Stromal cell of bone marrow (primary cell): ENCODE measurements around the gene KRT20.
"Not testable (repeated sequence)": the region's sequence is repeated elsewhere in the genome, so short reads cannot be mapped to it uniquely, and the experiment has no call there.

ENCODE experiments used
- DNase-seq: peaks from one replicate; pipeline ENCODE4 v3.0.0-alpha.2; 2012; ENCODE audit warnings: low read depth

KRT20 gene, protein sequence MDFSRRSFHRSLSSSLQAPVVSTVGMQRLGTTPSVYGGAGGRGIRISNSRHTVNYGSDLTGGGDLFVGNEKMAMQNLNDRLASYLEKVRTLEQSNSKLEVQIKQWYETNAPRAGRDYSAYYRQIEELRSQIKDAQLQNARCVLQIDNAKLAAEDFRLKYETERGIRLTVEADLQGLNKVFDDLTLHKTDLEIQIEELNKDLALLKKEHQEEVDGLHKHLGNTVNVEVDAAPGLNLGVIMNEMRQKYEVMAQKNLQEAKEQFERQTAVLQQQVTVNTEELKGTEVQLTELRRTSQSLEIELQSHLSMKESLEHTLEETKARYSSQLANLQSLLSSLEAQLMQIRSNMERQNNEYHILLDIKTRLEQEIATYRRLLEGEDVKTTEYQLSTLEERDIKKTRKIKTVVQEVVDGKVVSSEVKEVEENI

DNA sequence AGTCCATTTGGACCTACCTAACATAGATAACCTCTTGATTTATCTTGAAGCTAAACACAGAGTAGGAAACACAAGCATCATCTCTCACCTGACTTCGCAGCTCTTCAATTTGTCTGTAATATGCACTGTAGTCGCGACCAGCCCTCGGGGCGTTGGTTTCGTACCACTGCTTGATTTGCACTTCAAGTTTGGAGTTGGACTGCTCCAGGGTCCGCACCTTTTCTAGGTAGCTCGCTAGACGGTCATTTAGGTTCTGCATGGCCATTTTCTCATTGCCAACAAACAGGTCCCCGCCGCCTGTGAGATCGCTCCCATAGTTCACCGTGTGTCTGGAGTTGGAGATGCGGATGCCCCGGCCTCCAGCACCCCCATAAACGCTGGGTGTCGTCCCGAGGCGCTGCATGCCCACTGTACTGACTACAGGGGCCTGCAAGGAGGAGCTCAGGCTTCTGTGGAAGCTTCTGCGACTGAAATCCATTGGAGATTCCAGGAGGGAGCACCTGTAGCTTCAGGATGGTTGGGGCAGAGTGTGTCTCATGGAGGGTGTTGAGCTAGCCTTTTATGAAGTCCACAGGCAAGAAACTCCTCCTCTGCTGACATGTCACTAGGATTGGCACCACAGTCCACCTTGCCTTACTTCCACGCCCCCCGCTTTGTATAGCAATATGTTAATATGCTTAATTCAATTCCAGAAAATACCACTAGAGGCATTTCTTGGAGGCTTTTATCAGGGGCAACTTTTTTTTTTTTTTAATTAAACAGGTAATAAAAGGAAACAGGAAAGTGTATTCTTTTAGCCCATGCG is at the start of gene KRT20:
Gene KRT20, minus strand, starts transcription at position 535 of the 805 bp plus-strand sequence. Its CDS starts 57 bp downstream, at position 478.
- DNase-seq = no peak

DNA sequence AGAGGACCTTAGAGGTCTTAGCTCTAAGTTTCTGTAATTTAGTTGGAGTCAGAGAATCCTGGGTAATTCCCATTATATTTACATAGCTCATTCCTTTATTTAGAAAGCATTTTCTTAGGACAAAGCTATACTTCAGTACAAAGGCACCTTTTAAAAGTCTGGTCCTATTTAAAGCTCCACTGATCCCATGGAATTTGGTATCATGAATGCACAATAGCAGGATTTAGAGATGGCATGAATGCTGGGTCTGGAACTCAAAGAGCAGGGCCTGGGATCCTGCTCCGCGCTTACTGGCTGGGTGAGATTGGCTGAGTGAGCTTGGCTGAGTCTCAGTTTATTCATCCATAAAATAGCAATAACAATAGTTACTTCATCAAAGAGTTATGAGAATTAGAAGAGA is 47.6 kb upstream of the KRT20 start:
- DNase-seq = no peak

DNA sequence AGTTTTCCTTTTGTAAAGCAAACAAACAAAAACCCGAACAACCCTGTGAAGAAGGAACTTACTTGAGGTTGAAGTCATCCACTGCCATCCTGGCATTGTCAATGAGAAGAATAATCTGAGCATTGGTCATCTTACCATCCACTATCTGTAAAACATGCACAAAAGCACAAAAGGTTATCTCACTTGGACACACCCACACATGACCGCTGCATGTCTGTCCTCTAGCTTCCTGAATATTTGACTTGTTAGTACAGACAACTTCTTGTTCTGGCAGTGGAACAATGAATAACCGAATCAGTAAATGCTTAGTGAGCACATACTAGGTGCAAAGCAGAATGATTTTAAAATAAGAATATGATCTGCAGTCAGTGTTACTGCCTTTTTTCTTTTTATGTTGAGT is 46.3 kb upstream of the KRT20 start:
- no peak for DNase-seq

DNA sequence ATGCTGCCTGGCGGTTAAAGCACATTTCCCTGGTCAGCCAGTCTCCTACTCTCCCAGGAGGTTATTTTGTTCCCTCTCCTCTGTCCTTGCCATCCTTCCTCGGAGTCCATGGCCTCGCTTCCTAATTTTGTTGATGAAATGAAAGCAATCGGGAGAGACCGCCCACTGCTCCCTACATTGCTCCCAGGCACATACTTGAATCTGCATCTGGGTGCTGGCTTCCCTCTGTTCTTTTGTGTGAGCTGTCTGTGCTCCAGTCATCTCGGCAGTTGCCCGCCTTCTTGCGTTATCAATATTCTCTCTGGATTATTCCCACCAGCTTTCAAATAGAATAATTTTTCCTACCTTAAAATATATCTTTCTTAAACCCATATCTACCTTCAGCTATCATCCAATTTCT is 41.3 kb upstream of the KRT20 start:
- no peak for DNase-seq

DNA sequence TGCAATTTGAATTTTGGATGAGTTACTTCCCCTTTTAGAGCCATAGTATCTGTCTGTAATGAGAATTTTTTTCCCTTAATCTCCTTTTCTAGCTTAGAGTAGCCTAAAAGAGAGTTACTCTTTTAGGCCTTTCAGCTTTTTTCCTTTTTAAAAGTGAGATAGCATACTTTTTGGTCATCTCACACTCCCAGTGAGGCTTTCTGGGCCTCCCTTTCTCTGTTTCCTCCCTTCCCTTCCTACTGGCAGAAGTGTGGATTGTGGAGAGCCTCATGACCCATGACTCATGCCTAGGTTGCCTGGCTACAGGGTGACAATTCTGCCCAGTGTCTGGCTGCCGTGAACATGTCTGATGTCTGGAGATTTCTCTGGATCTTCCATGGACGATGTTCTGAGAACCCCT is 37.2 kb upstream of the KRT20 start:
- DNase-seq = peak; percentile 92

DNA sequence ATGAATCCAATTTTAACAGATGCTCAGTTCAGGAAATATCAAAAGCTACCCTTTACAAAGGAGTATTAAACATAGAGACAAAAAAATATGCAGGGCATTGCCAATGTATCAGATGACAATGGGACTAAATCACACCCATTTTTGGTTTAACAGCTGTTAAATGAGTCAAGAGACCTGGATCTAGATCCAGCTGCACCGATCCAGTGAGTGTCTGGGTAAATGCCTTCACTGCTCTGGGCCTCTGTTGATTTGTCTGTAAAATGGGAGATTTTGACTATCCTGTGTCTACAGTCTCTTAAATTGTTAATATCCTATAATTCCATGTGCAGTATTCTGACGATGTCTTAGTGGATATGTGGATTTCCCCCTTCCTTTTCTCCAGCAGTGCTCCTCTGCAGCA is 36.0 kb upstream of the KRT20 start:
- DNase-seq = no peak

DNA sequence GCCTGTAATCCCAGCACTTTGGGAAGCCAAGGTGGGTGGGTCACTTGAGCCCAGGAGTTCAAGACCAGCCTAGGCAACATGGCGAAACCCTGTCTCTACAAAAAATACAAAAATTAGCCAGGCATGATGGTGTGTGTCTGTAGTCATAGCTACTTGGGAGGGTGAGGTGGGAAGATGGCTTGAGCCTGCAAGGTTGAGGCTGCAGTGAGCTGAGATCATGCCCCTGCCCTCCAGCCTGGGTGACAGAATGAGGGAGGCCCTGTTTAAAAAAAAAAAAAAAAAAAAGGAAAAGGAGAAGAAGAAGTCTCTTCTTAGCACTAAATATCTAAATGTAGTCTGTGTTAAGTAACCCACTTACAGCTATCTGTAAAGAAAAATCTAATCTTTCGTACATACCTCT is 32.1 kb upstream of the KRT20 start:
- DNase-seq = not testable (repeated sequence)

DNA sequence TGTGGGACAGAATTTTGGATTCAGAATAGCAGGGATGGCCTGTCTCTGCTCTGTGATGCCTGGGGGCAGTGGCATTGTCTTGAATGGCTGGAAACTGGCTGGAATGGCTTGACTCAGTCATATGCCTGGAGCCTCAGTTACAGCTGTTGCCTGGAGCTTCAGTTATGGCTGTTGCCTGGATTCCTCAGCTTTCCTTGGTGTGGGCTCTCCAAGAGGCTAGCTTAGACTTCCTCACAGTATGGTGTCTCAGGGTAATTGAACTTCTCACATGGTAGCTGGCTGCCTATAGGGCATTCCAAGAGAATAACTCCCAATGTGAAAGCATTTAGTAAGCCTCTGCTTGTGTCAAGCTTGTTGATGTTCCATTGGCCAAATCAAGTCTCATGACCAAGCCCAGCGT is 31.3 kb upstream of the KRT20 start:
- DNase-seq = no peak

DNA sequence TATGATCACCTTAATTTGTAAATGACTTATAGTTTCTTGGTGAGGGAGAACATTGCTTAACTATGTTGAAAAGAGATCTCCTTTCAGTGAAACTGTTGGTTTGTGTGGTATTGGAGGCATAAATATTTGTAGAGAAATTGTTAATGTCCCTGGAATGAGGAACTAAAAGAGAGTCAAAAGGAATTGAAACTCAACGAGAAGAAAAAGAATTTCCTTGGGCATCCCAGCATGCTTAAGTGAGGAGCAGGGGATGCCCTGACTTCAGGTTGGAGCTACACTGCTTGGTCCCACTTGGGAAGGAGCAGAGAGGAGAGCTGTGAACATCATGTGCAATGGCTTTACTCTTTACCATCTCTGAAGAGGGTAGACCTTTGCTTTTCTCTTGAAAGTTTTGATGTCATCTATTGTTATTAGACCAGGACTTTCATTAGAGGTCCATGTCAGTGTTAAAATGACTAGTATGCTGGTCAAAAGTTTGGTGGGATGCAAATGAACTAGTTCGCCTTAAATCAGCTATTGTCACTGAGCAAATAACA is 30.7 kb upstream of the KRT20 start:
- no peak for DNase-seq

DNA sequence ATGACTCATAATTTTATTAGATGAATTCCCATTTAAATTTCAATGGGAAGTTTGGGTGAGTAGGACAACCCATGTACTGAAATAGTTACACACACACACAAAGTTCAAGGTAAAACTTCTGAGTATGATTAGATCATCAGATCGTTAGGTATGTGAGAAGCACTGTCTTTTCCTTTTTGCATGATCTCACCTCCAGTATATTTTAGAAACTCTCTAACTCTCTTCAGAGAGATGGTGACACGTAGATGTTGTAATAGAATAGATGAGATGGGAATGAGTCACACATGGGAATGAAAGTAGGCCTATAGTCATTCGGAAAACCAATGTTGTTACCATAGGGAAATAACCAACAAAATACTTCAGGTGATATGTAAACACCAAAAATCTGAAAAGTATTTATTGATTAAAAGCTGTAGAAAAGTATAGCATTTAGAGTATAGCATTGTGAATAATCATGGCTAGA is 30.2 kb upstream of the KRT20 start:
- DNase-seq = peak; percentile 84

DNA sequence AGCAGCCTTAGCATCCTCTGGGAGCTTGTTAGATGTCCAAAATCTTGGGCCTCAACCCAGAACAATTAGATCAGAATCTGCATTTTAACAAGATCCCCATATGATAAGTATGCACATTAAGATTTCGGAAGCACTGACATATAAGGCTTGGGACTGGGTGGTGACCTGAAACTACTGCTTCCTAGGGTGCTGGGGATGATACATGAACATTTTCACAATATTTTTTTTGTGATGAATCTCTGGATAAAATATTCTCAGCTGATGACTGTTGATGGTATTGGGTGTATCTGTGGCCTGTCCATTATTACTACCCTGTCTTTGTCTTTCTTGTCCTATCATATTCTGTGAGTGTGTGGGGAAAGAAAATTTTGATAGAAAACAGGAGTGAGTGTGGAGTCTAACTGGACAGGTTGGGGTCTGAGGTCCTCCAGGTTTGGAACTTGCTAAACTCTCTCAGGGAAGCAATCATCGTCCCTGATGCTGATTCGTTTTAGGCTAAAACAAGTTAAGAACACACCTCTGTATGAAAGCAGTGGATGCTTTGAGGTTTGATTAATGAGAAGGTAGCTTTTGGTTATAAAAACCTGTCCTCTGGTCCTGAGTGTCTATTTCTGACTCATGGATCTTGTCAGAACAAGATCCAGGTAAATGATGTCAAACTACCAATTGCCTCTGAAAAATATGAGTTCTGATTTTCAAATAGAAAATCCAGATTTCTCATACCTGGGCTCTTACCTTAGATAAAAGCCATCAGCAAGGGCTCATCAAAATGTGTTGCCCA is 29.2 kb upstream of the KRT20 start:
- DNase-seq = no peak

DNA sequence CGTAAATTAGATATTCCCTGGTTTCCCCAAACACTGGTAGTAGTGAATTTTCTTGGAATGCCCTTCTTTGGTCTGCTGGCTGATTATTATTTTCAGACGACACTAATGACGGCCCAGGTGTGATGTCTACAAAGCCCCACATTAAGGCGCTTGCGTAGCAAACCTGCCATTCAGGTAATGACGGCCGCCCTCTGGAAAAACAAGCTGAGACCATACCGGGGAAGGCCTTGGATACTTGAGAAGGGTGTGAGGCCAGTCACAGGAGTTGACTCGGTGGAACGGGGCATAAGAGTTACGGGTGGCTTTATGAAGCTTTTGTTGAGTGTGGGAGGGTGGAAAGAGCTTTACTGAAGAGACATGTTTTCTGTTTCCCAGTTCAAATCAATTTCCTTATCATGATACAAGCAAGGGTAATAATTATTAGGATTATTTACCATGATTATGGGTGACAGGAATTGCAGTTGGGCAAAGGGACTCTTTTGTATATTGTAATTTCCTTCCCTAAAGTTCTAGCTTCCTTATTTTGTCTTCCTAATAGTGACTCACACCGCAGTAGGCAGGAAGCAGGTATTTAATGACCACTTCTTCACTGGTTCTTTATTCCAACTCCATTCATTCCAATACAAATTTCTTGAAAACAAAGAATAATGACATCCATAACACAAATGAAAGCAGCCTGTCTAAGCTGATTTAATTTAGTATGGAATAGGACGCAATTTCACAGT is 27.6 kb upstream of the KRT20 start:
- DNase-seq = no peak

DNA sequence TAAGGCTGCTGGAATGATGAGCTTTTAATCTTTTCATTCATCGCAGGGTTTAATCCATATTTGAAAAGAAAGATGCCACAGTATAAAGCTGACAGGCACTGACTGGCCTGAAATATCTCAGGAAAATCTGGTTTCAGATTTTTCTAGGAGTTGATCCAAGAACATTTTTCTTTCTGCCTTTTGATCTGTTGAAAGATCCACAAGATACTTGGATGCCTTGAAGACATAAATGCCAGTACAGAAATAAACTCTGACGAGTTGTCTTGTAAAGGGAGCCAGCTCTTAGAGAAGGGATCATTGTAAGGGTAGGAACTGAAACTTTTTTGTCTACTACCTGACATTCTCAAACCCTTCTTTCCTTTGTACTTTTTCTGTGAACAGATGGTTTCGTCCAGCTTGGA is 25.4 kb upstream of the KRT20 start:
- peak; percentile 79 for DNase-seq

DNA sequence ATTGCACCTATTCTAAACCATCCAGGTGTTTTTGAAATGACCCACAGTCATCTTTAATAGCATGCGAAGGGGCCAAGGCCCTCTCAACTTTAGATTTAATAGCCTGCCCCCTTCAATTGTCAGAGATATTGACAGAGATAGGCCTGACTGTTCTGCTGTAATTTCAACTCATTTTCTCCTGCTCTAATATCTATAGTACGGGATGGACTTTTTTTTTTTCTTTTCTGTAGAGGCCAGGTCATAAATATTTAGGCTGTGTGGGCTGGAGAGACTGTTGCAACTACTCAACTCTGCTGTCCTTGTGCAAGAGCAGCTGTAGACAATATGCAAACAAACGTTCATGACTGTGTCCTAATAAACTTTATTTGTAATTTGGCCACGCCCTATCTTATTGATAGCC is 24.7 kb upstream of the KRT20 start:
- DNase-seq = no peak

DNA sequence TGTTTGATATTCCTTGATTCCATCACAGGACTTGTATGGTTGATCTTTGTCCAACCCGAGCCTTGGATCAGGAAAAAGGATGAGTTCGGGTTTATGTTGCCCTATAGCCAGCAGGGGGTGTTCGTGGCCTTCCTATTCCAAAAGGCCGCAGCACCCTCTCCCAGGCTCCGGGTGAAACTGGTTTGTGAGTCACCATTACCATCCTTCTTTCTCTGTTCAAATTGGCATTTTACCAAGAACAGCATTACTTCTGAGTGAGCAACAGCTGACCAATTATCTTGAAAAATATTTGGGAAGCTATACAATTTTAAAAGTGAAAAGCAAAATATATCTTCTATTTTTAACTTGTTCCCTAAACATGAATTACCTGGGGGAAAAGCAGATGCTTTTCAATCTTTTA is 24.3 kb upstream of the KRT20 start:
- peak; percentile 97 for DNase-seq

DNA sequence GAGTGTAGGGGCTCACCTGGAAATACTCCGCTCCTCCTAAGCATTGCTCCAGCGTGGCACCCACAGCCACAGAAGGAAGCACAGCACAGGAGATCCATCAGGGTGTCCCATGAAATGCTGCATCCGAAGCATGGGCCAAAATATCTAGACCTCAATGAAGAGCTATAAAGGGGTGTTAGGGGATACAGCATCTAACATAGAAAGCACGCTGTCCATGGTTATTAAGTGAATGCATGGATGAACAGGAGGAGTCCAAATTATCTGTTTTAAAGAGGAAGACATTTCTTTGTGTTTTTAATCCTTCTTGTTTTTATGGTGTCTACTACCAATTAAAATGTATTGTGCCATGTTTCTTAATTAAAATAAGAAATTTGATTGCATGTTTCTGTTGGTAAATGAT is 21.6 kb upstream of the KRT20 start:
- DNase-seq = no peak

DNA sequence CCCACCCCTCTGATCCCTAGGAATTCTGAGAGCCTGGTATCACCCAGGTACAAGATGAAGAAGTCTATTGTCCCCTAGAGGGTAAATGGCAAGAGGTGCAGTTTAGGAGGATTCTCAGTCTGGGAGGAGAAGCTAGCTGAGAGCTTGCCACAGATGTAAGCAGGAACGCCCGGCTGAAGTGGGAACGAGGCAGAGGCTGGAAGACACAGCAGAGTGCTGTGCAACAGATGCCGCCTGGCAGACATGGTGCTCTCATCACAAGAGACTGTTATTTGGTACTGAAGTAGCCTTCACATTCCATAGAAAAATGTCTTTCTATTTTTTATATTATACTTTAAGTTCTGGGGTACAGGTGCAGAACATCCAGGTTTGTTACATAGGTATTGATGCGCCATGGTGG is 20.3 kb upstream of the KRT20 start:
- no peak for DNase-seq

DNA sequence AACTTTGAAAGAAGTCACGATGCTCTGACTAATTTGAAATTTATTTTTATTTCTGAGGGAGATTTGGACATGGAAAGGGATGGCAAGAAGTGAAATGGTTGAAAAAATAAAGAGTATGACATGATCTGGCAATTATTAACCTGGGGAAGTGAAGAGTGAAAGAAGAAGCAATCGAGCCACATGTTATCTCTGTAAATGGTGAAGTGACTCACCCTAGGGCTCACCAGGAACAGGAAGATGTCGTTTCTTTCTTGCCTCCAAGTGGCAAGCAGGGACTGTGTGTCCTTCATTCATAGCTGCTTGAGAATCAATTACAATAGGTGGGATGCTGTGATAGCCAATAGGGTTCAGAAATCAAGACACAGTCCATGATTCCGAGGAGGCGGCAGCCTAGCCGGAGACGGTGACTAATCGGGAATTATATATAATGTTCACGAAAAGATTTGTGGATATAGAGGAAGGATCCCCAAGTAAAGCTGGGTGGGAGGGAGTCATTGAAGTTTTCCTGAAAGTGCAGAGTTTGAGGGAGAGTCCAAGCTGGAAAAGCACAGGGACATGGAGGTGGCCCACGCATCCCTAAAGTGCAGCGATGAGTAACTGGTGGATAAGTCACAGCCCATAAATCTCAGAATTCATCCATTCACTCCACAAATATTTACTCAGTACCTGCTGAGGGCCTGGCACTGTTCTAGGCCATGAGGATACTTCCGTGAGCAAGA is 18.2 kb upstream of the KRT20 start:
- no peak for DNase-seq

DNA sequence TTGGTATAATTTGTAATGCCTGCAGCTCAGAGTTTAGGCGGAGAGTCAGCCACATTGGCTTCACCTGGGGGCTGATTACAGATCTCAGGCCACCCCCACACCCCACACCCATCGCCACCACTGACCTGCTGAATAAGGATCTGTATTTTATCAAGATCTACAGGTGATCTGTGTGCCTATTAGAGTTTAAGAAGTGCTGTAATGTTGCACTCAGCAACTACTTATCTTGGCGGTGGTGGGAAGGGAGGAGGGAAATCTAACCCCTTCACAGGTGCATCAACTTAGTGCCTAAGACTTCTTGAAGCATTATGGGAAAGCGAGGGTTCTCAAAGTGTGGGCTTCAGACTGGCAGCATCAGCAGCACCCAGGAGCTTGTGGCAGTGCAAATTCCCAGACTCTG is 17.5 kb upstream of the KRT20 start:
- DNase-seq = no peak

DNA sequence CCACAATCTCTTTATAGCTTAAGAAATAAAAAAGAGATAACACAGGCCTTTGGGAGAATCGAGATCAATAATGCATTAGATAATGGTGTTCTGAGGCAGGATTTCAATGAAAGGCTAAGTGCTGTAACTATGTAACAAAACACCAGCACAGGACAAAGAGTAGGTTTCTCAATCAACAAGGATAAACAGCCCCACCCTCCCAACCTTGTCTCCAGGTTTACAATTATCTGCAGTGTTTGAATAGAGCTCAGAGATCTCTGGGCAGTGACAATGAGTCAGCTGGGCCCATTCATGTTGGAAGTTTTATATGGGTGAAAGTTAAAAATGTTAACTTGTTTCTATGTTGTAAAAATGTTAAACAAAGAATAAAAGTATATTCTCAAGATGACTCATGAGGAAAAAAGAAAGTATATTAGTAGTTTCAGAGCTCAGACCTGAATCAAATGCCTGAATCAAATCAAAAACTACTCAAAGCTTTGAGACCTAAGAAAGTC is 17.0 kb upstream of the KRT20 start:
- DNase-seq = no peak
